GM23248 (cell line): ENCODE results near the gene C5orf52. TPM values are rescaled to one million over a fixed set of nuclear protein-coding genes. Genes with fewer than 3 reads are reported as not detected.

Experiments used
- DNase-seq: peaks from one replicate; pipeline ENCODE4 v3.0.0-alpha.2; 2015
- H2AFZ ChIP-seq: fragments of 200-600 bp; sonication (generic); 2 replicates; pipeline ENCODE4 v1.6.1; 2016; ENCODE audit warnings: antibody characterized with exemption
- H3F3A ChIP-seq: fragments of 200-600 bp; sonication (generic); 2 replicates; pipeline ENCODE4 v1.6.1; 2016; ENCODE audit warnings: mild to moderate bottlenecking, antibody characterized with exemption, mixed run types; ENCODE audit not compliant: insufficient read depth
- H3K27ac ChIP-seq: fragments of 200-600 bp; sonication (generic); 2 replicates; pipeline ENCODE4 v1.5.1; 2016; ENCODE audit warnings: mild to moderate bottlenecking
- H3K27me3 ChIP-seq: fragments of 200-600 bp; sonication (generic); replicated peaks from 2 replicates; pipeline ENCODE4 v1.6.1; 2016; ENCODE audit warnings: mild to moderate bottlenecking; ENCODE audit not compliant: insufficient read depth
- H3K36me3 ChIP-seq: fragments of 200-600 bp; sonication (generic); 2 replicates; pipeline ENCODE4 v1.6.1; 2016; ENCODE audit warnings: low read depth, mild to moderate bottlenecking
- H3K4me1 ChIP-seq: fragments of 200-600 bp; sonication (generic); 2 replicates; pipeline ENCODE4 v1.6.1; 2016; ENCODE audit warnings: mild to moderate bottlenecking; ENCODE audit not compliant: insufficient read depth
- H3K4me2 ChIP-seq: fragments of 200-600 bp; sonication (generic); one replicate; pipeline ENCODE4 v1.6.1; 2016; ENCODE audit warnings: mild to moderate bottlenecking; ENCODE audit not compliant: unreplicated experiment
- H3K4me3 ChIP-seq: fragments of 200-600 bp; sonication (generic); 2 replicates; pipeline ENCODE4 v1.5.1; 2016; ENCODE audit warnings: mild to moderate bottlenecking
- H3K79me2 ChIP-seq: fragments of 200-600 bp; sonication (generic); 2 replicates; pipeline ENCODE4 v1.6.1; 2016; ENCODE audit warnings: mild to moderate bottlenecking; ENCODE audit not compliant: insufficient read depth
- H3K9ac ChIP-seq: fragments of 200-600 bp; sonication (generic); 2 replicates; pipeline ENCODE4 v1.6.1; 2016; ENCODE audit warnings: mild to moderate bottlenecking
- H3K9me2 ChIP-seq: fragments of 200-600 bp; sonication (generic); 2 replicates; pipeline ENCODE4 v1.6.1; 2016; ENCODE audit warnings: mixed run types, mild to moderate bottlenecking, moderate library complexity; ENCODE audit not compliant: insufficient read depth
- H3K9me3 ChIP-seq: fragments of 200-600 bp; sonication (generic); one replicate; pipeline ENCODE4 v1.6.1; 2017; ENCODE audit warnings: low read depth
- H4K20me1 ChIP-seq: fragments of 200-600 bp; sonication (generic); 2 replicates; pipeline ENCODE4 v1.6.0; 2016; ENCODE audit not compliant: insufficient read depth
- EZH2 ChIP-seq: fragments of 200-600 bp; sonication (generic); IDR thresholded peaks from 2 replicates; pipeline ENCODE4 v1.6.1; 2018; ENCODE audit warnings: antibody characterized with exemption, mild to moderate bottlenecking; ENCODE audit not compliant: insufficient read depth, poor library complexity, severe bottlenecking
- EZH2phosphoT487 ChIP-seq: fragments of 200-600 bp; sonication (generic); IDR thresholded peaks from 2 replicates; pipeline ENCODE4 v1.6.1; 2018; ENCODE audit warnings: antibody characterized with exemption, moderate library complexity, mild to moderate bottlenecking, low read depth; ENCODE audit not compliant: insufficient read depth
- WGBS, 2 experiments: methylation state at CpG; one replicate each; pipeline ENCODE4 v1.1.6; 2015 to 2017; ENCODE audit warnings: low lambda C conversion rate in 2 of 2, low coverage in 1 of 2; ENCODE audit errors: missing lambda C conversion rate in 2 of 2; 5-methylcytosine and 5-hydroxymethylcytosine counted together
- in situ Hi-C: fragments of 300-500 bp; cut with MboI; formaldehyde crosslinking; loops from 2 replicates; pipeline ENCODE4 v1.15.0; 2020
- polyA plus RNA-seq: library from polyadenylated mRNA; unstranded; fragments of >200 nt; fragmentation: Nextera tagmentation; extraction: Ambion mirVana; gene quantifications from 2 replicates; pipeline ENCODE4 v1.2.1, GENCODE V29; 2016
- total RNA-seq: library from RNA; depleted of rRNA; stranded (reverse); fragments of >200 nt; shearing (Covaris generic); gene quantifications from 2 replicates; pipeline ENCODE4 v1.2.3, GENCODE V29; 2014

Gene C5orf52
- total and polyA plus RNA-seq, 2 experiments from 2014 or later, result not detected

DNA sequence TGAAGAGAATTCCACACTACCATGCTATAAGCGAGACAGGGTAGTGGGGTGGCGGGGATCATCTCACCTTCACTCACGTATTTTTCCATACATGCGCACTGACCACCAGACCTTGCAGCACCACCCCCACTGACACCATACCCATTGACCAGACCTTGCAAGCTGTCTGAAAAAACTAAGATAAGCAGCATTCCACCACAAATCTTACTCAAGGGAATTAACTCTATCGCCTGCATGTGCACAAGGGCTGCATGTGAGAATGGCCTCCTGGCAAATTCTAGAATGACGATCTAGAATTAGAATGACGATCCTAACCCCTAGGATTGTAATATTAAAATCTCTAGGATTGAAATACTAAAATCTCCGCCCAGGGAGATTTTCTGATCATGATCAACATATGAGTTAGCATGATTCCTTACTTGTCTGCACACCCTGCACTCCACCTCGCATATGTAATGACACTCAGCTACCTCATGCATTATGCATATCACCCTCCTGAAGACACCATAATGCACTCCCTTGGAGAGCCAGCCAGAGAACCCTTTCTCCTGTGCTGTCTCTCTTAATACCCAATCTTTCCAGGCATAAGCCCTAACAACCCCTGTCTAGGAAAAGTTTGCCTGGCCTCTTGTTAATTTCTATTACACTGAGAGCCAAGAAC lies 30.8 kb upstream of the C5orf52 start:
- H3K4me3 ChIP-seq, result no peak overlapping the region
- in situ Hi-C loops, result no loop called here
- no peak overlapping the region for H3K27ac ChIP-seq
- 76 to 81% methylated on average over 9 of the region's 9 CpGs for WGBS, 2 experiments
- H3K9ac ChIP-seq, result no peak overlapping the region
- H3K79me2 ChIP-seq, result no peaks in the 10 kb centered on the region
- no peak overlapping the region for H2AFZ ChIP-seq
- DNase-seq, result no peak
- TF ChIP-seq EZH2, result no peak
- TF ChIP-seq EZH2phosphoT487, result no peak
- no peak overlapping the region for H3K4me2 ChIP-seq
- no peaks in the 10 kb centered on the region for H3K36me3 ChIP-seq
- H4K20me1 ChIP-seq, result no peaks in the 10 kb centered on the region
- no peaks in the 10 kb centered on the region for H3K4me1 ChIP-seq
- H3F3A ChIP-seq, result no peaks in the 10 kb centered on the region
- no peaks in the 10 kb centered on the region for H3K9me3 ChIP-seq
- no peaks in the 10 kb centered on the region for H3K9me2 ChIP-seq
- no peaks in the 10 kb centered on the region for H3K27me3 ChIP-seq

DNA sequence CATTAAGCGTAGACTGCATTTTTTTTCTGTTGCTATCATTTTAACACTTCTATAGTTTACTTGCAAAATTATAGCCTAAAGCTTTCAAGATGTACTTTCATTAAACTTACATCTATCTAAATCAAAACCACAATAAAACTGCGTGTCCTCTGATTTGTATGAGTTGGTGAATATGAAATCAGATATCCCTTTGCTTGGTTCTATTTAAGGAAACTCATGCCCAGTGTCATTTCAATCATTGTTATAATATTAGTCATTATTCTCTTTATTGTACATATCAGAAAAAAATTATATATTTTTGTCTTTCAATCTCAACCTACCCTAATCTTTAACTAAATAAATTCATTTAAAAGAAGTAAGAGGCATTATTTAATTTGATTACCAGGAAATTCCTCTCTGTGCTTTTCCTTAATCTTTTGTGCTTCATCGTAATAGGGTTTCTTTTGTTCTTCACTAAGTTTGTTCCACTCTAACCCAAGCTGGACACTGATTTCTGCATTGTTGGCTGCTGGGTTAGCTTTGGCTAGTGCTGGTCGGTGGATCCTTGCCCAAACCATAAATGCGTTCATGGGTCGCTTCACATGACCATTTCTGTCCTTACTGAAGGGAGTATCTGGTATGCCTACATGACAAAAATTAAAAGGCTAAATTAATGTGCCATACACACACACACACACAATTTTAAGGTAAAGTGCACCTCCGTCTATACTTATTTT lies 22.9 kb upstream of the C5orf52 start:
- Histone ChIP-seq H3K27me3 (no peaks in the 10 kb centered on the region), H3K36me3 (no peaks in the 10 kb centered on the region), H3K27ac (no peak overlapping the region), H3K4me3 (no peak overlapping the region), H3F3A (no peaks in the 10 kb centered on the region), H3K9me2 (no peaks in the 10 kb centered on the region), H3K79me2 (no peaks in the 10 kb centered on the region), H3K9ac (no peak overlapping the region), H3K4me2 (no peak overlapping the region), H3K4me1 (no peaks in the 10 kb centered on the region), H2AFZ (no peak overlapping the region), H4K20me1 (no peaks in the 10 kb centered on the region), H3K9me3 (no peaks in the 10 kb centered on the region)
- no peak for TF ChIP-seq EZH2phosphoT487
- TF ChIP-seq EZH2, result no peak
- 62 to 65% methylated on average over 7 of the region's 7 CpGs for WGBS, 2 experiments
- in situ Hi-C loops, result no loop called here
- DNase-seq, result no peak

GRCh38 chr5:157649101-157649500 lies 22.2 kb upstream of the C5orf52 start:
- H3K9me2 ChIP-seq, result no peaks in the 10 kb centered on the region
- H3K4me3 ChIP-seq, result no peak overlapping the region
- DNase-seq, result no peak
- H3K4me2 ChIP-seq, result no peak overlapping the region
- TF ChIP-seq EZH2 (no peak), EZH2phosphoT487 (no peak)
- no peaks in the 10 kb centered on the region for H3F3A ChIP-seq
- H3K27ac ChIP-seq, result no peak overlapping the region
- H3K9me3 ChIP-seq, result no peaks in the 10 kb centered on the region
- 78 to 86% methylated on average over 2 of the region's 2 CpGs for WGBS, 2 experiments
- no peaks in the 10 kb centered on the region for H3K79me2 ChIP-seq
- H3K36me3 ChIP-seq, result no peaks in the 10 kb centered on the region
- no peak overlapping the region for H3K9ac ChIP-seq
- in situ Hi-C loops, result no loop called here
- no peak overlapping the region for H2AFZ ChIP-seq
- H4K20me1 ChIP-seq, result no peaks in the 10 kb centered on the region
- H3K4me1 ChIP-seq, result no peaks in the 10 kb centered on the region
- H3K27me3 ChIP-seq, result no peaks in the 10 kb centered on the region

DNA sequence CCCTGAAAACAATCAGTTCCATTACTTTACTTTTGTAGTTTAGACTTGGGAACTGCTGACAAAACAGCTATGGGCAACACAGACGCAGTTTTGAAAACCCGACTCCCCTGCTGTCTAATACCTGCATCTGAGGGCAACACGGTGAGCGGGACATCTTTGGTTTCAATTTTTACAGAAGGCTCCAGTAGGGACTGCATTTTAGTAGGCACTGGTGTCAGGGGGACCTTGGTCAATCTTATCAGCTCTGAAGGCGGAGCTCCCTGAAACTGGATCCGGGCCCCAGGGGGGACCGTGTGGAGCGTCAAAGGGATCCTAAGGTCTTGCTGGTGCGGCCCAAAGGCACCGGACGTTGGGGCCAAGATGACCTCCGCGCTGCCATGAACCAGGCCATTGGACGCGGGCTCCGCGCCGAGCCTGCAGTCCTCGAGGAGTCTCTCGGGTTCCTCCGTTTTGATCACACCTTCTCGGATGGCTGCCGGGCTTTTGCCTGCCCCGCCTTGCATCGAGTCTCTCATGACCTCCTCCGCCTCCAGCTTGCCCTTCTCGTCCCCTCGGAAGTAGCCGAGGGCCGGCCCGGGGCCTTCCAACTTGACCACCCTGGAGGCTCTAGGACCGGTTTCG lies 20.2 kb upstream of the C5orf52 start:
- Histone ChIP-seq H3K27ac (no peak overlapping the region), H3K79me2 (no peaks in the 10 kb centered on the region), H3K4me1 (no peaks in the 10 kb centered on the region), H3K36me3 (no peaks in the 10 kb centered on the region), H3K27me3 (no peaks in the 10 kb centered on the region), H3K9me2 (no peaks in the 10 kb centered on the region), H3K9ac (0 out of 2 replicates have a peak overlapping the region, but pooled peaks have one; percentile 54), H3F3A (no peaks in the 10 kb centered on the region), H3K4me3 (peak overlapping the region; percentile 60; the same call in 1 of the 2 replicates), H3K4me2 (peak overlapping the region; percentile 30), H4K20me1 (no peaks in the 10 kb centered on the region), H3K9me3 (no peaks in the 10 kb centered on the region), H2AFZ (peak overlapping the region; percentile 82)
- in situ Hi-C loops, result no loop called here
- no peak for TF ChIP-seq EZH2phosphoT487
- TF ChIP-seq EZH2, result no peak
- WGBS, 2 experiments, result 56 to 61% methylated on average over 31 to 33 of the region's 33 CpGs
- no peak for DNase-seq
